HCT116 (cell line): ENCODE results near the gene ANKS1A. TPM values are rescaled to one million over a fixed set of nuclear protein-coding genes. Genes with fewer than 3 reads are reported as not detected.
"Not testable (repeated sequence)": the region's sequence is repeated elsewhere in the genome, so short reads cannot be mapped to it uniquely, and the experiment has no call there.

ENCODE experiments used
- ATAC-seq: fragments of 200-7000 bp; cut with Tn5 transposase; 2 replicates; pipeline ENCODE4 v1.9.1; 2020; ENCODE audit warnings: mild to moderate bottlenecking, moderate library complexity
- BruUV-seq: library from RNA; stranded (reverse); fragments of 400-500 nt; replicated peaks from 2 replicates; lab custom pipeline; 2021; lab: Mats Ljungman, UMichigan
- CTCF ChIA-PET: fragments of 300-600 bp; sonication (Branson Sonifier 250); formaldehyde crosslinking; loops from one replicate; lab custom pipeline; 2021; ENCODE audit warnings: antibody characterized with exemption; lab: Charles Lee
- POLR2A ChIA-PET: fragments of 300-600, 350-600 bp; sonication (Branson Sonifier 250); formaldehyde crosslinking; loops from one replicate; lab custom pipeline; 2021; ENCODE audit warnings: antibody characterized with exemption; lab: Charles Lee
- RAD21 ChIA-PET, 2 experiments: fragments of 300-600 bp; sonication (Branson Sonifier 250); formaldehyde crosslinking; loops; one replicate each; lab custom pipeline; 2023; ENCODE audit warnings: low total read pairs in 2 of 2; ENCODE audit not compliant: uncharacterized antibody in 2 of 2, unreplicated experiment in 2 of 2, low non-redundant PET in 1 of 2; lab: Charles Lee
- DNase-seq: peaks from one replicate; pipeline ENCODE4 v3.0.0-alpha.2; 2010; ENCODE audit warnings: low read depth, low spot score
- H2AFZ ChIP-seq: fragments of 200-600 bp; shearing (Covaris generic), sonication (generic); 2 replicates; pipeline ENCODE4 v1.6.1; 2017; ENCODE audit warnings: low read depth, mixed run types, mixed read lengths, antibody characterized with exemption, low read length; ENCODE audit not compliant: poor library complexity, severe bottlenecking
- H3K27ac ChIP-seq: 2 replicates; pipeline ENCODE4 v1.5.1; 2012; ENCODE audit warnings: low read depth, low read length
- H3K27me3 ChIP-seq: fragments of 200-600 bp; sonication (generic); 2 replicates; pipeline ENCODE4 v1.6.1; 2016; ENCODE audit warnings: mixed run types, low read length, mixed read lengths; ENCODE audit not compliant: insufficient read depth
- H3K36me3 ChIP-seq, 2 experiments: fragments of 200-500 bp in 1 of 2; fragments of 200-600 bp in 1 of 2; sonication (Bioruptor generic) in 1 of 2; sonication (generic) in 1 of 2; 2 replicates each; pipeline versions ENCODE4 v1.5.1 to v1.6.1; 2014 to 2016; ENCODE audit warnings: low read length in 2 of 2, inconsistent platforms in 1 of 2, mixed read lengths in 1 of 2, mixed run types in 1 of 2; ENCODE audit not compliant: insufficient read depth in 2 of 2, control insufficient read depth in 1 of 2
- H3K4me1 ChIP-seq, 2 experiments: fragments of 200-600 bp in 1 of 2; sonication (generic) in 1 of 2; 2 replicates each; pipeline versions ENCODE4 v1.5.1 to v1.6.1; 2012 to 2017; ENCODE audit warnings: low read length in 2 of 2, inconsistent platforms in 1 of 2, mild to moderate bottlenecking in 1 of 2, mixed read lengths in 1 of 2, mixed run types in 1 of 2, moderate library complexity in 1 of 2; ENCODE audit not compliant: insufficient read depth in 2 of 2, control insufficient read depth in 1 of 2
- H3K4me2 ChIP-seq: fragments of 200-600 bp; sonication (generic); 2 replicates; pipeline ENCODE4 v1.6.1; 2017; ENCODE audit warnings: mixed run types, low read length, mixed read lengths
- H3K4me3 ChIP-seq, 2 experiments: fragments of 200-600 bp in 1 of 2; sonication (generic) in 1 of 2; replicated peaks in 1 of 2; 2 replicates each; pipeline ENCODE4 v1.5.1; 2011 to 2016; ENCODE audit warnings: low read length in 2 of 2, control low read depth in 1 of 2, low read depth in 1 of 2, mild to moderate bottlenecking in 1 of 2, mixed read lengths in 1 of 2, mixed run types in 1 of 2
- H3K79me2 ChIP-seq: fragments of 200-600 bp; sonication (generic); 2 replicates; pipeline ENCODE4 v1.6.1; 2017; ENCODE audit warnings: mild to moderate bottlenecking, mixed run types, low read length, moderate library complexity, mixed read lengths; ENCODE audit not compliant: insufficient read depth
- H3K9ac ChIP-seq: fragments of 200-600 bp; sonication (generic); 2 replicates; pipeline ENCODE4 v1.6.1; 2016; ENCODE audit warnings: low read length, mixed read lengths
- H3K9me2 ChIP-seq: fragments of 200-600 bp; sonication (generic), shearing (Covaris generic); 2 replicates; pipeline ENCODE4 v1.6.1; 2017; ENCODE audit warnings: mixed run types, mild to moderate bottlenecking, moderate library complexity; ENCODE audit not compliant: insufficient read depth
- H3K9me3 ChIP-seq, 2 experiments: fragments of 200-500 bp in 1 of 2; fragments of 200-600 bp in 1 of 2; sonication (Bioruptor generic) in 1 of 2; sonication (generic) in 1 of 2; 2 replicates each; pipeline ENCODE4 v1.6.1; 2014 to 2017; ENCODE audit warnings: low read length in 2 of 2, mixed read lengths in 2 of 2, inconsistent platforms in 1 of 2, low read depth in 1 of 2, mild to moderate bottlenecking in 1 of 2, mixed run types in 1 of 2, moderate library complexity in 1 of 2; ENCODE audit not compliant: control insufficient read depth in 1 of 2, insufficient read depth in 1 of 2
- H4K20me1 ChIP-seq: fragments of 200-600 bp; sonication (generic), shearing (Covaris generic); 2 replicates; pipeline ENCODE4 v1.6.1; 2017; ENCODE audit warnings: mixed run types, mild to moderate bottlenecking, moderate library complexity; ENCODE audit not compliant: insufficient read depth
- ATF3 ChIP-seq: IDR thresholded peaks from 2 replicates; pipeline ENCODE4 v1.6.1; 2012
- CBX3 ChIP-seq: IDR thresholded peaks from 2 replicates; pipeline ENCODE4 v1.6.1; 2012; ENCODE audit warnings: low read depth
- FOSL1 ChIP-seq: IDR thresholded peaks from 2 replicates; pipeline ENCODE4 v1.6.1; 2012; ENCODE audit warnings: low read depth
- SP1 ChIP-seq: IDR thresholded peaks from 2 replicates; pipeline ENCODE4 v1.6.1; 2012; ENCODE audit warnings: low read depth
- SRF ChIP-seq: IDR thresholded peaks from 2 replicates; pipeline ENCODE4 v1.6.1; 2012; ENCODE audit warnings: low read depth
- TCF7L2 ChIP-seq: IDR thresholded peaks from 2 replicates; pipeline ENCODE4 v1.7.0; 2011; ENCODE audit warnings: borderline replicate concordance, inconsistent platforms; ENCODE audit not compliant: insufficient read depth, insufficient read length; ENCODE audit errors: extremely low read depth
- ZBTB33 ChIP-seq: IDR thresholded peaks from 2 replicates; pipeline ENCODE4 v1.6.1; 2011; ENCODE audit warnings: mild to moderate bottlenecking, low read length, moderate library complexity; ENCODE audit not compliant: insufficient replicate concordance; ENCODE audit errors: extremely low read depth
- intact Hi-C: fragments of 100-400 bp; cut with micrococcal nuclease; formaldehyde crosslinking; loops from 2 replicates; pipeline ENCODE4 v1.10.0; 2022
- total RNA-seq: library from RNA; stranded (reverse); gene quantifications from one replicate; pipeline ENCODE4 v1.2.1, GENCODE V29; 2021; ENCODE audit not compliant: unreplicated experiment
- TF ChIP-seq, protein P1 (sequence below): IDR thresholded peaks from 2 replicates; pipeline ENCODE4 v1.6.1; 2012; ENCODE audit warnings: low read depth
- TF ChIP-seq, protein P2 (sequence below): IDR thresholded peaks from 2 replicates; pipeline ENCODE4 v1.6.1; 2012

ANKS1A gene
- total RNA-seq, 1 experiment from 2014 or later = 20.6 TPM

DNA sequence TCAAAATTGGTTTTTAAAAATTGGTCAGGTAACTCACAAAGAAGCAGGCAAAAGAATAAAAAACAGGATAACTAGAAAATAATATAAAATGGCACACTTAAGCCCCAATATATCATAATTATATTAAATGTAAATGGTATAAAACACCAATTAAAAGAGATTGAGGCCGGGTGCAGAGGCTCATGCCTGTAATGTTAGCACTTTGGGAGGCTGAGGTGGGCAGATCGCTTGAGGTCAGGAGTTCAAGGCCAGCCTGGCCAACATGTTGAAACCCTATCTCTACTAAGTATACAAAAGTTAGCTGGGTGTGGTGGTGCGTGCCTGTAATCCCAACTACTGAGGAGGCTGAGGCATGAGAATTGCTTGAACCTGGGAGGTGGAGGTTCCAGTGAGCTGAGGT is 216.0 kb downstream of the ANKS1A start:
- ATAC-seq = no peak
- RAD21 ChIA-PET = no interaction called here
- BruUV-seq = no TSS peak

GRCh38 chr6:35106061-35106460 is 217.0 kb downstream of the ANKS1A start:
- H3K79me2 ChIP-seq, H3K9me3 ChIP-seq, H4K20me1 ChIP-seq, POLR2A ChIA-PET, RAD21 ChIA-PET, BruUV-seq, CTCF ChIA-PET, H2AFZ ChIP-seq, H3K4me1 ChIP-seq, H3K36me3 ChIP-seq, H3K9me2 ChIP-seq, H3K27me3 ChIP-seq, H3K9ac ChIP-seq, intact Hi-C loops, ATAC-seq, H3K27ac ChIP-seq, H3K4me2 ChIP-seq, DNase-seq, H3K4me3 ChIP-seq: not testable (repeated sequence)

More for the DNA sequence above, 216.0 kb downstream of the ANKS1A start:
- TF ChIP-seq ATF3 (no peak), CBX3 (no peak), FOSL1 (no peak), TCF7L2 (no peak), ZBTB33 (no peak), SP1 (no peak), SRF (no peak)
- TF ChIP-seq, protein P1, sequence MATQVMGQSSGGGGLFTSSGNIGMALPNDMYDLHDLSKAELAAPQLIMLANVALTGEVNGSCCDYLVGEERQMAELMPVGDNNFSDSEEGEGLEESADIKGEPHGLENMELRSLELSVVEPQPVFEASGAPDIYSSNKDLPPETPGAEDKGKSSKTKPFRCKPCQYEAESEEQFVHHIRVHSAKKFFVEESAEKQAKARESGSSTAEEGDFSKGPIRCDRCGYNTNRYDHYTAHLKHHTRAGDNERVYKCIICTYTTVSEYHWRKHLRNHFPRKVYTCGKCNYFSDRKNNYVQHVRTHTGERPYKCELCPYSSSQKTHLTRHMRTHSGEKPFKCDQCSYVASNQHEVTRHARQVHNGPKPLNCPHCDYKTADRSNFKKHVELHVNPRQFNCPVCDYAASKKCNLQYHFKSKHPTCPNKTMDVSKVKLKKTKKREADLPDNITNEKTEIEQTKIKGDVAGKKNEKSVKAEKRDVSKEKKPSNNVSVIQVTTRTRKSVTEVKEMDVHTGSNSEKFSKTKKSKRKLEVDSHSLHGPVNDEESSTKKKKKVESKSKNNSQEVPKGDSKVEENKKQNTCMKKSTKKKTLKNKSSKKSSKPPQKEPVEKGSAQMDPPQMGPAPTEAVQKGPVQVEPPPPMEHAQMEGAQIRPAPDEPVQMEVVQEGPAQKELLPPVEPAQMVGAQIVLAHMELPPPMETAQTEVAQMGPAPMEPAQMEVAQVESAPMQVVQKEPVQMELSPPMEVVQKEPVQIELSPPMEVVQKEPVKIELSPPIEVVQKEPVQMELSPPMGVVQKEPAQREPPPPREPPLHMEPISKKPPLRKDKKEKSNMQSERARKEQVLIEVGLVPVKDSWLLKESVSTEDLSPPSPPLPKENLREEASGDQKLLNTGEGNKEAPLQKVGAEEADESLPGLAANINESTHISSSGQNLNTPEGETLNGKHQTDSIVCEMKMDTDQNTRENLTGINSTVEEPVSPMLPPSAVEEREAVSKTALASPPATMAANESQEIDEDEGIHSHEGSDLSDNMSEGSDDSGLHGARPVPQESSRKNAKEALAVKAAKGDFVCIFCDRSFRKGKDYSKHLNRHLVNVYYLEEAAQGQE = no peak
- TF ChIP-seq, protein P2, sequence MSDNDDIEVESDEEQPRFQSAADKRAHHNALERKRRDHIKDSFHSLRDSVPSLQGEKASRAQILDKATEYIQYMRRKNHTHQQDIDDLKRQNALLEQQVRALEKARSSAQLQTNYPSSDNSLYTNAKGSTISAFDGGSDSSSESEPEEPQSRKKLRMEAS = no peak
- TF ChIP-seq, all 23 proteins: peak for 0
- no peak for DNase-seq
- Histone ChIP-seq H3K4me2 (no peak overlapping the region), H3K9ac (no peak overlapping the region), H3K36me3 (no peaks in the 10 kb centered on the region), H3K27ac (no peak overlapping the region), H4K20me1 (no peaks in the 10 kb centered on the region), H3K9me3 (0 out of 4 replicates have a peak, but pooled peaks cover 0 to 5% of the 10 kb centered on the region in 2 experiments), H2AFZ (no peak overlapping the region), H3K4me1 (no peaks in the 10 kb centered on the region), H3K79me2 (no peaks in the 10 kb centered on the region), H3K27me3 (no peaks in the 10 kb centered on the region), H3K9me2 (0 out of 2 replicates have a peak, but pooled peaks cover 3% of the 10 kb centered on the region), H3K4me3 (no peak overlapping the region)
- ChIA-PET CTCF (no interaction called here), POLR2A (no interaction called here)
- intact Hi-C loops = no loop called here
